ENCODE results near the gene TMEM243. TPM values are rescaled to one million over a fixed set of nuclear protein-coding genes. Genes with fewer than 3 reads are reported as not detected.

TMEM243 gene
- total and polyA plus RNA-seq, 2 donors from 2014 or later, result 37.7 to 50.3 TPM

- H3K27me3 ChIP-seq (ENCODE audit: control insufficient read depth, insufficient read depth, low read length), result no peaks in the 10 kb centered on the region
These were observed 19.7 kb downstream of the TMEM243 start for GRCh38 chr7:87199700-87200450.

GRCh38 chr7:87199241-87199640 lies 20.3 kb downstream of the TMEM243 start:
- peaks cover 7 to 28% (median 15%) of the 10 kb centered on the region in 3 donors for H3K36me3 ChIP-seq (ENCODE audit: control insufficient read depth in 2 of 3, insufficient read depth in 3 of 3, low read length in 3 of 3)
- intact Hi-C loops (cut with DNase I), result no loop called here
- DNase-seq (no peak), FAIRE-seq (no peak)
- no peaks in the 10 kb centered on the region for H3K9me3 ChIP-seq (ENCODE audit: control insufficient read depth in 2 of 3, insufficient read depth in 1 of 3, low read length in 3 of 3)
- H3K4me3 ChIP-seq (ENCODE audit: low read length in 3 of 3), result no peak overlapping the region
- H3K4me1 ChIP-seq (ENCODE audit: control insufficient read depth in 2 of 3, insufficient read depth in 2 of 3, low read depth in 1 of 3, low read length in 3 of 3), result peaks cover 0 to 28% (median 11%) of the 10 kb centered on the region in 3 donors
- TF ChIP-seq CTCF (IDR thresholded peaks at IDR 0.05; ENCODE audit: borderline replicate concordance, extremely low read depth, insufficient read depth), result no peak
- no peak overlapping the region for H3K9ac ChIP-seq (ENCODE audit: low read length in 3 of 3)
- no peaks in the 10 kb centered on the region for H3K27me3 ChIP-seq (ENCODE audit: control insufficient read depth, insufficient read depth, low read length)
- no peak overlapping the region for H3K27ac ChIP-seq (ENCODE audit: low read depth in 2 of 2, low read length in 2 of 2)

More at GRCh38 chr7:87199700-87200450, 19.7 kb downstream of the TMEM243 start:
- Histone ChIP-seq H3K9ac (ENCODE audit: low read length in 3 of 3) (no peak overlapping the region), H3K4me1 (ENCODE audit: control insufficient read depth in 2 of 3, insufficient read depth in 2 of 3, low read depth in 1 of 3, low read length in 3 of 3) (peaks cover 0 to 28% (median 11%) of the 10 kb centered on the region in 3 donors), H3K9me3 (ENCODE audit: control insufficient read depth in 2 of 3, insufficient read depth in 1 of 3, low read length in 3 of 3) (peaks cover 0 to 3% (median 0%) of the 10 kb centered on the region in 3 donors), H3K27ac (ENCODE audit: low read depth in 2 of 2, low read length in 2 of 2) (no peak overlapping the region), H3K4me3 (ENCODE audit: low read length in 3 of 3) (no peak overlapping the region), H3K36me3 (ENCODE audit: control insufficient read depth in 2 of 3, insufficient read depth in 3 of 3, low read length in 3 of 3) (peaks cover 2 to 22% (median 13%) of the 10 kb centered on the region in 3 donors)
- no peak for DNase-seq
- intact Hi-C loops (cut with DNase I), result no loop called here
- no peak for FAIRE-seq
- no peak for TF ChIP-seq CTCF (IDR thresholded peaks at IDR 0.05; ENCODE audit: borderline replicate concordance, extremely low read depth, insufficient read depth)

- no peak overlapping the region for H3K4me3 ChIP-seq (ENCODE audit: low read length in 3 of 3)
- H3K36me3 ChIP-seq (ENCODE audit: control insufficient read depth in 2 of 3, insufficient read depth in 3 of 3, low read length in 3 of 3), result peaks cover 15 to 66% (median 31%) of the 10 kb centered on the region in 3 donors
- H3K4me1 ChIP-seq (ENCODE audit: control insufficient read depth in 2 of 3, insufficient read depth in 2 of 3, low read depth in 1 of 3, low read length in 3 of 3), result peaks cover 0 to 2% (median 0%) of the 10 kb centered on the region in 3 donors
- no peak for TF ChIP-seq CTCF (IDR thresholded peaks at IDR 0.05; ENCODE audit: borderline replicate concordance, extremely low read depth, insufficient read depth)
- FAIRE-seq (no peak), DNase-seq (no peak)
- intact Hi-C loops (cut with DNase I), result no loop called here
- H3K27ac ChIP-seq (ENCODE audit: low read depth in 2 of 2, low read length in 2 of 2), result no peak overlapping the region
- H3K9ac ChIP-seq (ENCODE audit: low read length in 3 of 3), result no peak overlapping the region
- H3K9me3 ChIP-seq (ENCODE audit: control insufficient read depth in 2 of 3, insufficient read depth in 1 of 3, low read length in 3 of 3), result no peaks in the 10 kb centered on the region
- H3K27me3 ChIP-seq (ENCODE audit: control insufficient read depth, insufficient read depth, low read length), result no peaks in the 10 kb centered on the region
These were observed 25.6 kb downstream of the TMEM243 start for GRCh38 chr7:87193912-87194311.
